GM21576 (cell line): ENCODE data around the gene C22orf23.
"Not testable (repeated sequence)": the region's sequence is repeated elsewhere in the genome, so short reads cannot be mapped to it uniquely, and the experiment has no call there.

Source experiments
- ATAC-seq: cut with Tn5 transposase; IDR thresholded peaks from one replicate; pipeline ENCODE4 v1.9.1; 2021; ENCODE audit warnings: mild to moderate bottlenecking, moderate library complexity; ENCODE audit not compliant: unreplicated experiment

The C22orf23 gene

DNA sequence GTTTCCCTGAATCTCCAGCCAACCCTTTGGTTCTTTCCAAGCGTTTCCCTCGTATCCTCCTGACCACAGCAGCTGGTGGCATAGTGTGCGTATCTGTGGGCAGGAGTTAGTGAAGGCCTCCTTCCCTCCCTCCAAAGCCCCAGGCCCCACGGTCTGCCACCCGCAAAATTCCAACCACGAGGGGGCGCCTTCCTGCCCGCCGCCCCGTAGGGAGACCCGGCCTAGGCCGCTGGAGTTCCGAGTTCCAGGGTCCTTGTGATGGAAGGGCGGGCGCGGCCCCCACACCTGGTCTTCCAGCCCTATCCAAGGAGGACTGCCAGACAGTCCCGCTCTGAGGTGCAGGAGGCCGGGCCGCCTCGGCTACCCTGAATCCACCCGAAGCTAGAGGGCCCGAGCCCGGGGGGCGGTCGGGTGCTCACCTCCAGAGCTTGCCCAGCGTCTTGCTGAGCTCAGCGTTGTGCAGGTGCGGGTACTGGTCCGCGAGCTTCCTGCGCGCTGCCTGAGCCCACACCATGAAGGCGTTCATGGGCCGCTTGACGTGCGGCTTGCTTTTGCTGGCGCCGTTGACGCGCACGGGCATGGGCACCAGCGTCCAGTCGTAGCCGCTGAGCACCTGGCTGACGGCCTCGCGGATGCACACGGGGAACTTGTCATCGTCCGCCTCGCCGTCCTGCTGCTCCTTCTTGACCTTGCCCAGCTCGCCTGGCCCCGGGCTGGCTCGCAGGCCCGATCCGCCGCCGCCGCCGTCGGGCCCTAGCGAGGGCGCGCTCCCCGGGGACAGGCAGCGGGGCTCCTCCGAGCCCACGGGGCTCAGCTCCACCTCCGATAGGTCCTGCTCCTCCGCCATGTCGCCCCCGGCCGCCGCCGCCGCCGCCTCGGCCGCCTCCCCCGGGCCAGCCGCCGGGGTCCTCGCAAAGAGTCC, 29.8 kb upstream of the C22orf23 start:
- ATAC-seq, result no peak

- ATAC-seq, result no peak
Observed at GRCh38 chr22:37982151-37982785, 28.9 kb upstream of the C22orf23 start.

GRCh38 chr22:37981282-37982011, 28.0 kb upstream of the C22orf23 start:
- ATAC-seq, result no peak

DNA sequence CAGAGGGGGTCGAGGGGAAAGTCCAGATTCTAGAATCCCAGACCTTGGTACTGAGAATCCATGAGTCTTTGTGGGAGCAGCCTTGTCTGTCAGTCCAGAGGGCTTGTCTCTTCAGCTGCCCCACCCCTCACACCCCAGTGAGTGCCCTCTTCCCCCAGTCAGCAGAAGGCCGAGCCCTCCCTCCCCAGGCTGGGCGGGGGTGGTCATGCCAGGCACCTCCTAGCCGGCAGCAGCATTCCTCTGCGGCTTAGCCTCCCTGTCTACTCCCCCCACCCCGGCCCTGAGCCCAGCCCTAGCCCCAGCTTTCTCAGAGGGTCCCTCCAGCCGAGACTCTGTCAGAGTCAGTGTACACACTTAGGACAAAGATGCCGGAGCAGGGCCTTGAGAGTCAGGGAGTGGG, 26.4 kb upstream of the C22orf23 start:
- no peak for ATAC-seq

GRCh38 chr22:37976547-37976946, 23.1 kb upstream of the C22orf23 start:
- no peak for ATAC-seq

DNA sequence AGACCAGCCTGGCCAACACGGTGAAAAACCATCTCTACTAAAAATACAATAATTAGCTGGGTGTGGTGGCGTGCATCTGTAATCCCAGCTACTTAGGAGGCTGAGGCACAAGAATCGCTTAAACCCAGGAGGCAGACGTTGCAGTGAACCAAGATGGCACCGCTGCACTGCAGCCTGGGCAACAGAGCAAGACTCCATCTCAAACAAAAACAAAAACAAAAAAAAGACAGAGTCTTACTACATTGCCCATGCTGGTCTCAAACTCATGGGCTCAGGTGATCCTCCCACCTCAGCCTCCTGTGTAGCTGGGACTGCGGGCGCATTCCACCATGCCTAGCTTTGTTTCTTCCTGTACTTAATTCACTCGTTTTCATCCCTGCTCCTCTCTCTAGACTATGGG, 22.6 kb upstream of the C22orf23 start:
- not testable (repeated sequence) for ATAC-seq

DNA sequence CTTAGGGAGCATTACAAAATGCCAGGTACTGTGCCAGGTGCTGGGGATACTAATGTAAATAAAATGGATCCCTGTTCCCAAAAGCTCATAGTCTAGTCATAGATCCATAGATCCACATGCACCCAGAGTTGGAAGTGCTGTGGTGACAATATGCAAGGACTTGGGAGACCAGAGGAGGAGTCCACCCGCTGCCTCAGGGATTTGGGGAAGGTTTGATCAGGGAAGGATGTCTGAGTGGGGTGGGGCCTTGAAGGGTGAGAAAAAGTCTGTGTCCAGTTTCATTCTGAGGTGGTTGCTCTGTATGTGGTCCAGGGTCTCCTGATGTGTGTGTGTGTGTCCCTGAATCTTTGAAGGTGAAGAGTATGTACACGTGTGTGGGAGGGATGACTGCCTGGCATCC, 21.8 kb upstream of the C22orf23 start:
- no peak for ATAC-seq

DNA sequence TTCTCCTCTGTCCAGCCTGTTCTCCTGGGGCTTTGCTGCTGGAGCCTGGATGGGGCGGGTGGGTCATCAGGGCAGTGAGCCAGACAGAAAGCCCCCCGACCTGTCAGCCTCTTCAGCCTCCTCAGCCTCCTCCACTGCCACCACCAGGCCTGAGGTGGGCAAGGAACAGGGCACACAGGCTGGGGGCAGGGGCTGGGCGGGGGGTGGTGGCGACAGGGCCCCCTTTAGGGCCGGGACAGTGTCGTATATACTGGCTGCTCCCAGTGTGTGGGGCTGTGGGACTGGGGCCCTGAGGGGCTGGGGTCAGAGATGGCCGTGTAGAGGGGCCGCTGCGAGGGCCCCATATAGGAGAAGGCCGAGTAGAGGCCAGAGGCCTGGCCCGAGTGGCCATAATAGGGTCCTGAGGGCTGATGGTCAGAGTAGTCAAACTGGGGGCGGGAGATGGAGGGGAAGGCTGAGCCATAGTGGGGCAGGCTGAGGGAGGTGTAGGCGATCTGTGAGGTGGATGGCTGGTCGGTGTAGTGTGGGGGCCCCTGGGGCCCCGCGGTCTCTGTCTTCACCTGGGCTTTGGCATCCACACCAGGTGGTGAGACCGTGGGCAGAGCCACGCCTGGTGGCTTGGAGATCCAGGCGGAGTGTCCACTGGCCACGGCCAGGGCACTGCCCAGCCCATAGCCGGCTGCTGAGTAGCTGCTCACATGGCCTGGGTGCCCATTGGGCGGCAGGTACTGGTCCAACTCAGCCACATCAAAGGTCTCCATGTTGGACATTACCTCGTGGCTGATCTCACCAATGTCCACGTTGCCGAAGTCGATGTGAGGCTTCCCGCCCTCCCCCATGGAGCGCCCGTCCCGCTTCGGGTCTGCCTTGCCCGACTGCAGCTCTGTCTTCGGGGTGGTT, 20.1 kb upstream of the C22orf23 start:
- ATAC-seq, result no peak

GRCh38 chr22:37972527-37972926, 19.1 kb upstream of the C22orf23 start:
- ATAC-seq, result no peak

GRCh38 chr22:37971475-37972434, 18.4 kb upstream of the C22orf23 start:
- no peak for ATAC-seq

- no peak for ATAC-seq
Observed at GRCh38 chr22:37970864-37971263, 17.5 kb upstream of the C22orf23 start.

GRCh38 chr22:37968452-37969251, 15.3 kb upstream of the C22orf23 start:
- ATAC-seq, result no peak

- ATAC-seq, result no peak
Observed at GRCh38 chr22:37967637-37968451, 14.4 kb upstream of the C22orf23 start.

DNA sequence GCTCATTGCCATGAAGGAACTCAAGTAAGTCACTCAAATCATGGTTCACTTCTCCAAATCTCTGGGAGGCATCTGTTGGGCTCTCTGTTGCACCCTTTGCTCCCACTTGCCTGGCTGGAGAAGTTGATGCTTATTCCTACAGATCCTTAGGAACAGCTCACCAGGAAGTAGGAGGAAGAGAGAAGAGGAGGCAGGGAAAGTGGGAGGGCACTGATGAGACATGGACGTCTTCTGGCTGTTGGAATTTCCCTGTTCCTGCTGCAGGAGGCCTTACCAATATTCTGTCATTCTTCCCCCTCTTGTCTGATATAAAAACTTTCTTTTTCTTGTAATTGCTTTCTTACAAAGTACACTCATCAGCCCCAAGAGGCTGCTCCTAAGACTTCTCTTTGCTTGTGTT, 13.7 kb upstream of the C22orf23 start:
- ATAC-seq, result no peak

- ATAC-seq, result no peak
Observed at GRCh38 chr22:37965940-37966664, 12.7 kb upstream of the C22orf23 start.

- no peak for ATAC-seq
Observed at GRCh38 chr22:37961062-37961461, 7.7 kb upstream of the C22orf23 start.

- ATAC-seq, result no peak
Observed at GRCh38 chr22:37959231-37959825, 5.9 kb upstream of the C22orf23 start.
